ENCODE data around the gene SLC13A5. TPM values are rescaled to one million over a fixed set of nuclear protein-coding genes. Genes with fewer than 3 reads are reported as not detected.

SLC13A5 gene
- total and polyA plus RNA-seq, 10 of the 15 experiments (the other 5 are each of a cell fraction or from before 2014, with no cell fraction given), result 0.23 TPM; not detected in 9

DNA sequence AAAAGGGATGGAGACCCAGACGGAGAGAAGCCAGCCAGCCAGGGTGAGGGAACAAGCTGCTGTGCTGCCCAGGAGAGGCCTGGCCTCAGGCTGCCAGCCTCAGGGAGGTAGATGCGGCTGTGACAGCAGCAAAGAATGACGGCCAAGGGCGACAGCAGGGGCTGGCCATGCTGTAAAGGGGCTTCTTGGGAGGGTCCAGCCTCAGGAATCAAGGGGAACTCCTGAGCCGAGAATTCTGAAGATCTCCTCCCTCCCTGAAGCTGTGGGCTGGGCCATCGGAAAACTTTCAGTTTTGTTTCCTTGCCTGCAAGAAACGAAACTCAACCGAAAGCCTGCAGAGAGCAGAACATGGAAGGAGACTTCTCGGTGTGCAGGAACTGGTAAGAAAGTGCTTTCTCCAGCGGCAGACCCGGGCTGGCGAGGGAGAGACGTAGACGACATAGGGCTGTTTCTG lies 42.6 kb upstream of the SLC13A5 start, which contains the start of gene XAF1 (continued):
- TF ChIP-seq HDAC2 (IDR thresholded peaks at IDR 0.05), result no peak
- TF ChIP-seq ZNF622 (IDR thresholded peaks at IDR 0.05), result no peak
- no peak for TF ChIP-seq RAD51 (IDR thresholded peaks at IDR 0.05)
- no peak for TF ChIP-seq RELB (IDR thresholded peaks at IDR 0.05; ENCODE audit: low read depth)
- TF ChIP-seq IKZF2 (IDR thresholded peaks at IDR 0.05), result peak; percentile 55 to 74
- TF ChIP-seq YY1 (IDR thresholded peaks at IDR 0.05; ENCODE audit: low read depth, low read length), result peak; percentile 82; the same call in 1 of the 2 replicates
- no peak for TF ChIP-seq CBX3 (IDR thresholded peaks at IDR 0.05; ENCODE audit: borderline replicate concordance, low read depth)
- TF ChIP-seq CHD2 (IDR thresholded peaks at IDR 0.05; ENCODE audit: borderline replicate concordance, low read depth, low read length), result no peak
- TF ChIP-seq ZSCAN29 (IDR thresholded peaks at IDR 0.05), result no peak
- TF ChIP-seq ZBTB40 (IDR thresholded peaks at IDR 0.05; ENCODE audit: borderline replicate concordance), result no peak
- no peak for TF ChIP-seq ZBTB11 (CRISPR knock-in tag; IDR thresholded peaks at IDR 0.05)
- no peak for TF ChIP-seq SREBF1 (IDR thresholded peaks at IDR 0.05; ENCODE audit: low read length)
- no peak for TF ChIP-seq GABPA (IDR thresholded peaks at IDR 0.05; ENCODE audit: low read depth)
- TF ChIP-seq CREM (IDR thresholded peaks at IDR 0.05; ENCODE audit: low read depth), result no peak
- TF ChIP-seq ZNF592 (IDR thresholded peaks at IDR 0.05), result no peak
- TF ChIP-seq BRCA1 (IDR thresholded peaks at IDR 0.05; ENCODE audit: low read depth, low read length), result no peak
- TF ChIP-seq, protein P1, sequence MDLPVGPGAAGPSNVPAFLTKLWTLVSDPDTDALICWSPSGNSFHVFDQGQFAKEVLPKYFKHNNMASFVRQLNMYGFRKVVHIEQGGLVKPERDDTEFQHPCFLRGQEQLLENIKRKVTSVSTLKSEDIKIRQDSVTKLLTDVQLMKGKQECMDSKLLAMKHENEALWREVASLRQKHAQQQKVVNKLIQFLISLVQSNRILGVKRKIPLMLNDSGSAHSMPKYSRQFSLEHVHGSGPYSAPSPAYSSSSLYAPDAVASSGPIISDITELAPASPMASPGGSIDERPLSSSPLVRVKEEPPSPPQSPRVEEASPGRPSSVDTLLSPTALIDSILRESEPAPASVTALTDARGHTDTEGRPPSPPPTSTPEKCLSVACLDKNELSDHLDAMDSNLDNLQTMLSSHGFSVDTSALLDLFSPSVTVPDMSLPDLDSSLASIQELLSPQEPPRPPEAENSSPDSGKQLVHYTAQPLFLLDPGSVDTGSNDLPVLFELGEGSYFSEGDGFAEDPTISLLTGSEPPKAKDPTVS (IDR thresholded peaks at IDR 0.05; ENCODE audit: low read depth, low read length), result no peak
